Retinal pigment epithelial cell (primary cell): ENCODE measurements around the gene DCUN1D2.
"Not testable (repeated sequence)": the region's sequence is repeated elsewhere in the genome, so short reads cannot be mapped to it uniquely, and the experiment has no call there.

Source experiments
- DNase-seq: peaks from one replicate; pipeline ENCODE4 v3.0.0-alpha.2; 2010; ENCODE audit warnings: low read depth
- H3K4me3 ChIP-seq: 2 replicates; pipeline ENCODE4 v1.5.1; 2011; ENCODE audit warnings: mild to moderate bottlenecking, low read length, control low read depth, moderate library complexity
- TF ChIP-seq, protein P1 (sequence below): conservative IDR thresholded peaks from 2 replicates; pipeline ENCODE4 v1.5.1; 2011; ENCODE audit warnings: low read depth, low read length, control low read depth, inconsistent platforms

The DCUN1D2 gene

GRCh38 chr13:113471844-113472243 lies 18.7 kb downstream of the DCUN1D2 start:
- no peak overlapping the region for H3K4me3 ChIP-seq
- no peak for DNase-seq
- TF ChIP-seq, protein P1, sequence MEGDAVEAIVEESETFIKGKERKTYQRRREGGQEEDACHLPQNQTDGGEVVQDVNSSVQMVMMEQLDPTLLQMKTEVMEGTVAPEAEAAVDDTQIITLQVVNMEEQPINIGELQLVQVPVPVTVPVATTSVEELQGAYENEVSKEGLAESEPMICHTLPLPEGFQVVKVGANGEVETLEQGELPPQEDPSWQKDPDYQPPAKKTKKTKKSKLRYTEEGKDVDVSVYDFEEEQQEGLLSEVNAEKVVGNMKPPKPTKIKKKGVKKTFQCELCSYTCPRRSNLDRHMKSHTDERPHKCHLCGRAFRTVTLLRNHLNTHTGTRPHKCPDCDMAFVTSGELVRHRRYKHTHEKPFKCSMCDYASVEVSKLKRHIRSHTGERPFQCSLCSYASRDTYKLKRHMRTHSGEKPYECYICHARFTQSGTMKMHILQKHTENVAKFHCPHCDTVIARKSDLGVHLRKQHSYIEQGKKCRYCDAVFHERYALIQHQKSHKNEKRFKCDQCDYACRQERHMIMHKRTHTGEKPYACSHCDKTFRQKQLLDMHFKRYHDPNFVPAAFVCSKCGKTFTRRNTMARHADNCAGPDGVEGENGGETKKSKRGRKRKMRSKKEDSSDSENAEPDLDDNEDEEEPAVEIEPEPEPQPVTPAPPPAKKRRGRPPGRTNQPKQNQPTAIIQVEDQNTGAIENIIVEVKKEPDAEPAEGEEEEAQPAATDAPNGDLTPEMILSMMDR = no peak

GRCh38 chr13:113470635-113471163 lies 19.8 kb downstream of the DCUN1D2 start:
- not testable (repeated sequence) for DNase-seq, H3K4me3 ChIP-seq

DNA sequence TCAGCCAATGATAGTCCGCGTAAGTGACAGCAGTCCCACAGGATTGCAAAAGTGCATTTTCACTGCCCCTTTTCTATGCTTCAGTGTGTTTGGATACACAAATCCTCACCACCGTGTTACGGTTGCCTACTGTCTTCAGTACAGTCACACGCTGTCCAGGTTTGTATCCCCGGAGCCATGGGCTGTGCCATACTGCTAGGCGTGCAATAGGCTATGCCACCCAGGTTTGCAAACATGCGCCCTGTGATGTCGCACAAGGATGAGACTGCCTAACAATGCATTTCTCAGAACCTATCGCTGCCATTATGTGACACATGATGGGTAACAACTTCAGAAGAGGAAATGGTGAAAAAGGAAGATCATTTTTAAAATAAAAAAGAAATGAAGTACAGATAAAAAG lies 20.4 kb downstream of the DCUN1D2 start:
- no peak overlapping the region for H3K4me3 ChIP-seq
- DNase-seq = no peak
- TF ChIP-seq, protein P1 = no peak

DNA sequence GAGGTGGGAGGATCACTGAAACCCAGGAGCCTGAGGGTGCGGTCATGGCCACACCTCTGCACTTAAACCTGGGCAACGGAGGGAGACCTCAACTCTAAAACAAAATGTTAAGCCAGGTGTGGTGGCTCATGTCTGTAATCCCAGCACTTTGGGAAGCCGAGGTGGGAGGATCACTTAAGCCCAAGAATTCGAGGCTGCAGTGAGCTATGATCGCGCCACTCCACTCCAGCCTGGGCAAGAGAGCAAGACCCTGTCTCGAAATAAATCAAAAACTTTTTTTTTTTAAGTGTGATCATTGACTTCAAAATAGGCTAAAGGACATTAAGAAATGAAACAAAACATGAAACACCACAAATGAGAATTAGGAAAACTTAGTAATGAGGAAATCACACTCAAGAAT lies 20.9 kb downstream of the DCUN1D2 start:
- TF ChIP-seq, protein P1 = no peak
- no peak for DNase-seq
- H3K4me3 ChIP-seq = no peak overlapping the region

GRCh38 chr13:113468472-113469201 lies 21.9 kb downstream of the DCUN1D2 start:
- H3K4me3 ChIP-seq = no peak overlapping the region
- TF ChIP-seq, protein P1 = no peak
- no peak for DNase-seq

- TF ChIP-seq, protein P1 = no peak
- no peak overlapping the region for H3K4me3 ChIP-seq
- DNase-seq = no peak
Observed at GRCh38 chr13:113468029-113468428, 22.5 kb downstream of the DCUN1D2 start.

GRCh38 chr13:113466383-113466782 lies 24.1 kb downstream of the DCUN1D2 start:
- DNase-seq = no peak
- TF ChIP-seq, protein P1 = no peak
- no peak overlapping the region for H3K4me3 ChIP-seq

GRCh38 chr13:113465300-113465699 lies 25.2 kb downstream of the DCUN1D2 start:
- H3K4me3 ChIP-seq = no peak overlapping the region

More at GRCh38 chr13:113465300-113465699, 25.2 kb downstream of the DCUN1D2 start:
- TF ChIP-seq, protein P1 = no peak
- no peak for DNase-seq
